ENCODE data around the gene LYRM2.

GRCh38 chr6:89554106-89554505 lies 84.4 kb downstream of the LYRM2 start:
- TF ChIP-seq POLR2AphosphoS5 (IDR thresholded peaks at IDR 0.05; ENCODE audit: low read depth, low read length) (no peak), EZH2 (IDR thresholded peaks at IDR 0.05; ENCODE audit: low read depth, low read length, severe bottlenecking) (no peak), CTCF (IDR thresholded peaks at IDR 0.05; ENCODE audit: control extremely low read depth in 1 of 3, insufficient read depth in 1 of 3, low read depth in 1 of 3, low read length in 3 of 3) (no peak), NRF1 (IDR thresholded peaks at IDR 0.05; ENCODE audit: low read depth, low read length) (no peak)
